GM12801 (cell line): Measurements from ENCODE around the gene GMCL1.

Experiments
- TF ChIP-seq, protein P1 (sequence below): IDR thresholded peaks from one replicate; pipeline ENCODE4 v1.5.1; 2011; ENCODE audit warnings: control low read depth; ENCODE audit not compliant: insufficient read length; ENCODE audit errors: extremely low read depth

The GMCL1 gene

DNA sequence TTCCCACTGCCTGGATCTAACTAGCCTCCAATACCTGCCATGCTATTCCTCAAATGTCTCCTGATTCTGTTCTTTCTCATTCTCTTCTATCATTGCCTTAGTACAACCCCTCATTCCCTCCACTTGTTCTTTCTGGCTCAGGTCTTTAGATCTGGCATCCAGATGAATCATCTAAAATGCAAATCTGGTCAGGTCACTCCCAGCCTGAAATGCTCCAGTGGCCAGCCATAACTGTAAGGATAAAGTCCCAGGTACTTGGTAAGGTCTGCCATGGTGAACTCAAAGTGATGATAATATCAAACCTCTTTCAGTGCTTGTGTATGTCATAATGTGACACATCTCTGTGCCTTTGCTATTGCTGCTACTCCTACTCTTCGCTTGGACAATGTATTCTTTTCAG, 61.4 kb downstream of the GMCL1 start:
- TF ChIP-seq, protein P1, sequence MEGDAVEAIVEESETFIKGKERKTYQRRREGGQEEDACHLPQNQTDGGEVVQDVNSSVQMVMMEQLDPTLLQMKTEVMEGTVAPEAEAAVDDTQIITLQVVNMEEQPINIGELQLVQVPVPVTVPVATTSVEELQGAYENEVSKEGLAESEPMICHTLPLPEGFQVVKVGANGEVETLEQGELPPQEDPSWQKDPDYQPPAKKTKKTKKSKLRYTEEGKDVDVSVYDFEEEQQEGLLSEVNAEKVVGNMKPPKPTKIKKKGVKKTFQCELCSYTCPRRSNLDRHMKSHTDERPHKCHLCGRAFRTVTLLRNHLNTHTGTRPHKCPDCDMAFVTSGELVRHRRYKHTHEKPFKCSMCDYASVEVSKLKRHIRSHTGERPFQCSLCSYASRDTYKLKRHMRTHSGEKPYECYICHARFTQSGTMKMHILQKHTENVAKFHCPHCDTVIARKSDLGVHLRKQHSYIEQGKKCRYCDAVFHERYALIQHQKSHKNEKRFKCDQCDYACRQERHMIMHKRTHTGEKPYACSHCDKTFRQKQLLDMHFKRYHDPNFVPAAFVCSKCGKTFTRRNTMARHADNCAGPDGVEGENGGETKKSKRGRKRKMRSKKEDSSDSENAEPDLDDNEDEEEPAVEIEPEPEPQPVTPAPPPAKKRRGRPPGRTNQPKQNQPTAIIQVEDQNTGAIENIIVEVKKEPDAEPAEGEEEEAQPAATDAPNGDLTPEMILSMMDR, result no peak

GRCh38 chr2:69893684-69894551, 64.5 kb downstream of the GMCL1 start, which contains the start of gene SNRNP27:
TSS of gene SNRNP27 (plus strand) at chr2:69893956. CDS start at chr2:69893985, 29 bp downstream.
- TF ChIP-seq, protein P1, result no peak

- TF ChIP-seq, protein P1, result no peak
Observed at GRCh38 chr2:69902213-69902922, 72.9 kb downstream of the GMCL1 start.

- TF ChIP-seq, protein P1, result no peak
Observed at GRCh38 chr2:69907216-69907615, 77.8 kb downstream of the GMCL1 start.

GRCh38 chr2:69911985-69912563, 82.6 kb downstream of the GMCL1 start:
- TF ChIP-seq, protein P1, result no peak

GRCh38 chr2:69914164-69914949, 84.9 kb downstream of the GMCL1 start:
- TF ChIP-seq, protein P1, result no peak
